WTC11 (cell line): ENCODE data around the gene TSPAN9.

Experiments
- ATF2 ChIP-seq: sonication (generic); formaldehyde crosslinking; IDR thresholded peaks from 2 replicates; pipeline ENCODE4 v1.8.1; 2022; ENCODE audit warnings: low read depth, missing genetic modification reagents, borderline replicate concordance
- ATF6 ChIP-seq: sonication (generic); formaldehyde crosslinking; IDR thresholded peaks from 2 replicates; pipeline ENCODE4 v1.8.1; 2023; ENCODE audit warnings: mild to moderate bottlenecking, missing genetic modification reagents
- FOXP1 ChIP-seq: sonication (generic); formaldehyde crosslinking; IDR thresholded peaks from 2 replicates; pipeline ENCODE4 v1.8.0; 2022; ENCODE audit warnings: missing genetic modification reagents, mild to moderate bottlenecking, moderate library complexity, borderline replicate concordance
- KAT7 ChIP-seq: sonication (generic); formaldehyde crosslinking; IDR thresholded peaks from 2 replicates; pipeline ENCODE4 v1.8.1; 2023; ENCODE audit warnings: missing genetic modification reagents, mild to moderate bottlenecking, borderline replicate concordance
- MAX ChIP-seq: sonication (generic); formaldehyde crosslinking; IDR thresholded peaks from 2 replicates; pipeline ENCODE4 v1.8.0; 2022; ENCODE audit warnings: mild to moderate bottlenecking, missing genetic modification reagents
- ZBTB43 ChIP-seq: sonication (generic); formaldehyde crosslinking; IDR thresholded peaks from 2 replicates; pipeline ENCODE4 v1.8.1; 2023; ENCODE audit warnings: mild to moderate bottlenecking, missing genetic modification reagents
- ZNF121 ChIP-seq: sonication (generic); formaldehyde crosslinking; IDR thresholded peaks from 2 replicates; pipeline ENCODE4 v1.8.0; 2023; ENCODE audit warnings: missing genetic modification reagents
- ZNF281 ChIP-seq: sonication (generic); formaldehyde crosslinking; IDR thresholded peaks from 2 replicates; pipeline ENCODE4 v1.8.0; 2023; ENCODE audit warnings: mild to moderate bottlenecking, missing genetic modification reagents
- ZNF512 ChIP-seq: sonication (generic); formaldehyde crosslinking; IDR thresholded peaks from 2 replicates; pipeline ENCODE4 v1.8.1; 2022; ENCODE audit warnings: missing genetic modification reagents, borderline replicate concordance
- TF ChIP-seq, protein P1 (sequence below): fragments of 200-600 bp; IDR thresholded peaks from 2 replicates; pipeline ENCODE4 v1.8.0; 2022; ENCODE audit warnings: antibody characterized with exemption

- TF ChIP-seq ZNF512: no peak
- TF ChIP-seq, protein P1, sequence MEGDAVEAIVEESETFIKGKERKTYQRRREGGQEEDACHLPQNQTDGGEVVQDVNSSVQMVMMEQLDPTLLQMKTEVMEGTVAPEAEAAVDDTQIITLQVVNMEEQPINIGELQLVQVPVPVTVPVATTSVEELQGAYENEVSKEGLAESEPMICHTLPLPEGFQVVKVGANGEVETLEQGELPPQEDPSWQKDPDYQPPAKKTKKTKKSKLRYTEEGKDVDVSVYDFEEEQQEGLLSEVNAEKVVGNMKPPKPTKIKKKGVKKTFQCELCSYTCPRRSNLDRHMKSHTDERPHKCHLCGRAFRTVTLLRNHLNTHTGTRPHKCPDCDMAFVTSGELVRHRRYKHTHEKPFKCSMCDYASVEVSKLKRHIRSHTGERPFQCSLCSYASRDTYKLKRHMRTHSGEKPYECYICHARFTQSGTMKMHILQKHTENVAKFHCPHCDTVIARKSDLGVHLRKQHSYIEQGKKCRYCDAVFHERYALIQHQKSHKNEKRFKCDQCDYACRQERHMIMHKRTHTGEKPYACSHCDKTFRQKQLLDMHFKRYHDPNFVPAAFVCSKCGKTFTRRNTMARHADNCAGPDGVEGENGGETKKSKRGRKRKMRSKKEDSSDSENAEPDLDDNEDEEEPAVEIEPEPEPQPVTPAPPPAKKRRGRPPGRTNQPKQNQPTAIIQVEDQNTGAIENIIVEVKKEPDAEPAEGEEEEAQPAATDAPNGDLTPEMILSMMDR: no peak
- no peak for TF ChIP-seq ATF2
- no peak for TF ChIP-seq FOXP1
- TF ChIP-seq KAT7: no peak
- no peak for TF ChIP-seq ATF6 (CRISPR knock-in tag)
- no peak for TF ChIP-seq ZNF121 (CRISPR knock-in tag)
- TF ChIP-seq ZNF281: no peak
- no peak for TF ChIP-seq MAX (CRISPR knock-in tag)
- no peak for TF ChIP-seq ZBTB43 (CRISPR knock-in tag)
These were observed 21.3 kb upstream of the TSPAN9 start for GRCh38 chr12:3055704-3056467.
